Stimulated activated CD4-positive, alpha-beta T cell treated with anti-CD3 and anti-CD28 coated beads, Interleukin-15, amount 100 ng/mL, for 48 hours (primary cell): ENCODE results near the gene KDM4B.

ENCODE experiments used
- DNase-seq, 2 donors: peaks; one replicate each; pipeline ENCODE4 v3.0.0-alpha.2; 2020; ENCODE audit warnings: low read depth in 2 of 2

KDM4B gene

GRCh38 chr19:5086725-5087439, 118.0 kb downstream of the KDM4B start:
- DNase-seq, result no peak

GRCh38 chr19:5089283-5089682, 120.4 kb downstream of the KDM4B start:
- DNase-seq, result no peak

- no peak for DNase-seq
Measured at GRCh38 chr19:5090465-5091017, 121.6 kb downstream of the KDM4B start.

GRCh38 chr19:5091018-5091683, 122.2 kb downstream of the KDM4B start:
- DNase-seq, result no peak

GRCh38 chr19:5091684-5092480, 123.0 kb downstream of the KDM4B start:
- DNase-seq, result no peak

- no peak for DNase-seq
Measured at GRCh38 chr19:5092481-5092843, 123.5 kb downstream of the KDM4B start.

GRCh38 chr19:5093297-5093928, 124.5 kb downstream of the KDM4B start:
- no peak for DNase-seq

- no peak for DNase-seq
Measured at GRCh38 chr19:5093948-5094718, 125.2 kb downstream of the KDM4B start.

GRCh38 chr19:5094768-5095567, 126.1 kb downstream of the KDM4B start:
- no peak for DNase-seq

GRCh38 chr19:5095568-5095850, 126.6 kb downstream of the KDM4B start:
- DNase-seq, result no peak

- no peak for DNase-seq
Measured at GRCh38 chr19:5096536-5096935, 127.6 kb downstream of the KDM4B start.

GRCh38 chr19:5097331-5097930, 128.5 kb downstream of the KDM4B start:
- no peak for DNase-seq

- no peak for DNase-seq
Measured at GRCh38 chr19:5097959-5098623, 129.2 kb downstream of the KDM4B start.

GRCh38 chr19:5098646-5099045, 129.7 kb downstream of the KDM4B start:
- DNase-seq, result no peak

GRCh38 chr19:5099701-5100221, 130.8 kb downstream of the KDM4B start:
- DNase-seq, result no peak

- DNase-seq, result no peak
Measured at GRCh38 chr19:5101871-5102270, 133.0 kb downstream of the KDM4B start.

GRCh38 chr19:5102520-5102919, 133.6 kb downstream of the KDM4B start:
- DNase-seq, result no peak

- no peak for DNase-seq
Measured at GRCh38 chr19:5103061-5103701, 134.3 kb downstream of the KDM4B start.
